SU-DHL-6 (cell line): ENCODE data around the gene VAC14.

Experiments used
- H2AFZ ChIP-seq: fragments of 200-600 bp; sonication (generic); 2 replicates; pipeline ENCODE4 v1.6.1; 2014; ENCODE audit warnings: low read depth, mild to moderate bottlenecking, moderate library complexity, mixed read lengths, antibody characterized with exemption, low read length; ENCODE audit not compliant: severe bottlenecking
- H3F3A ChIP-seq: fragments of 200-600 bp; shearing (Covaris generic); 2 replicates; pipeline ENCODE4 v1.6.0; 2016; ENCODE audit warnings: antibody characterized with exemption, mild to moderate bottlenecking; ENCODE audit not compliant: insufficient read depth
- H3K27ac ChIP-seq: fragments of 200-600 bp; sonication (generic); 2 replicates; pipeline ENCODE4 v1.5.1; 2016; ENCODE audit warnings: low read depth, mild to moderate bottlenecking, low read length, moderate library complexity, mixed read lengths
- H3K27me3 ChIP-seq: fragments of 200-600 bp; sonication (generic), shearing (Covaris generic); 2 replicates; pipeline ENCODE4 v1.6.0; 2014; ENCODE audit warnings: mild to moderate bottlenecking, low read length
- H3K36me3 ChIP-seq: fragments of 200-600 bp; sonication (generic); 2 replicates; pipeline ENCODE4 v1.6.1; 2014; ENCODE audit warnings: mild to moderate bottlenecking, low read length, mixed read lengths
- H3K4me2 ChIP-seq: fragments of 300-600, 200-600 bp; shearing (Covaris generic), sonication (generic); 2 replicates; pipeline ENCODE4 v1.6.0; 2014; ENCODE audit warnings: low read length, low read depth, mild to moderate bottlenecking; ENCODE audit not compliant: poor library complexity, severe bottlenecking
- H3K4me3 ChIP-seq: fragments of 200-600 bp; sonication (generic); 2 replicates; pipeline ENCODE4 v1.5.1; 2014; ENCODE audit warnings: antibody characterized with exemption, low read length, mild to moderate bottlenecking, mixed read lengths; ENCODE audit not compliant: insufficient read depth, poor library complexity, severe bottlenecking
- H3K79me2 ChIP-seq: fragments of 200-600 bp; sonication (generic); 2 replicates; pipeline ENCODE4 v1.6.1; 2014; ENCODE audit warnings: mild to moderate bottlenecking, low read length, moderate library complexity; ENCODE audit not compliant: insufficient read depth
- H3K9ac ChIP-seq: fragments of 200-600 bp; sonication (generic); 2 replicates; pipeline ENCODE4 v1.7.0; 2014; ENCODE audit warnings: mild to moderate bottlenecking, low read length
- H3K9me2 ChIP-seq: fragments of 200-600 bp; sonication (generic); replicated peaks from 2 replicates; pipeline ENCODE4 v1.6.1; 2014; ENCODE audit warnings: low read length; ENCODE audit not compliant: insufficient read depth
- H3K9me3 ChIP-seq: fragments of 200-600 bp; sonication (generic); 2 replicates; pipeline ENCODE4 v1.6.1; 2014; ENCODE audit warnings: low read length, mixed read lengths; ENCODE audit not compliant: insufficient read depth
- H4K20me1 ChIP-seq: fragments of 200-600 bp; sonication (generic); 2 replicates; pipeline ENCODE4 v1.6.1; 2014; ENCODE audit warnings: low read depth, mild to moderate bottlenecking, antibody characterized with exemption, low read length, moderate library complexity, mixed read lengths
- EZH2phosphoT487 ChIP-seq: fragments of 200-600 bp; sonication (generic), shearing (Covaris generic); conservative IDR thresholded peaks from 2 replicates; pipeline ENCODE4 v1.6.1; 2018; ENCODE audit warnings: mild to moderate bottlenecking, antibody characterized with exemption, low read length, moderate library complexity, mixed read lengths
- TF ChIP-seq, protein P1 (sequence below): fragments of 200-600 bp; sonication (generic); IDR thresholded peaks from one replicate; pipeline ENCODE4 v1.5.1; 2017; ENCODE audit warnings: antibody characterized with exemption, mild to moderate bottlenecking, low read length, moderate library complexity; ENCODE audit not compliant: insufficient read depth, poor library complexity, severe bottlenecking

VAC14 gene

GRCh38 chr16:70781800-70782199 lies 19.2 kb downstream of the VAC14 start:
- Histone ChIP-seq H3K27ac (no peak overlapping the region), H3K9me3 (no peaks in the 10 kb centered on the region), H3K36me3 (peaks cover 4% of the 10 kb centered on the region), H3F3A (no peaks in the 10 kb centered on the region), H3K27me3 (no peaks in the 10 kb centered on the region), H3K4me3 (no peak overlapping the region), H3K9me2 (no peaks in the 10 kb centered on the region), H4K20me1 (no peaks in the 10 kb centered on the region), H3K79me2 (no peaks in the 10 kb centered on the region), H2AFZ (no peak overlapping the region), H3K9ac (no peak overlapping the region), H3K4me2 (no peak overlapping the region)
- TF ChIP-seq, protein P1, sequence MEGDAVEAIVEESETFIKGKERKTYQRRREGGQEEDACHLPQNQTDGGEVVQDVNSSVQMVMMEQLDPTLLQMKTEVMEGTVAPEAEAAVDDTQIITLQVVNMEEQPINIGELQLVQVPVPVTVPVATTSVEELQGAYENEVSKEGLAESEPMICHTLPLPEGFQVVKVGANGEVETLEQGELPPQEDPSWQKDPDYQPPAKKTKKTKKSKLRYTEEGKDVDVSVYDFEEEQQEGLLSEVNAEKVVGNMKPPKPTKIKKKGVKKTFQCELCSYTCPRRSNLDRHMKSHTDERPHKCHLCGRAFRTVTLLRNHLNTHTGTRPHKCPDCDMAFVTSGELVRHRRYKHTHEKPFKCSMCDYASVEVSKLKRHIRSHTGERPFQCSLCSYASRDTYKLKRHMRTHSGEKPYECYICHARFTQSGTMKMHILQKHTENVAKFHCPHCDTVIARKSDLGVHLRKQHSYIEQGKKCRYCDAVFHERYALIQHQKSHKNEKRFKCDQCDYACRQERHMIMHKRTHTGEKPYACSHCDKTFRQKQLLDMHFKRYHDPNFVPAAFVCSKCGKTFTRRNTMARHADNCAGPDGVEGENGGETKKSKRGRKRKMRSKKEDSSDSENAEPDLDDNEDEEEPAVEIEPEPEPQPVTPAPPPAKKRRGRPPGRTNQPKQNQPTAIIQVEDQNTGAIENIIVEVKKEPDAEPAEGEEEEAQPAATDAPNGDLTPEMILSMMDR: no peak
- TF ChIP-seq EZH2phosphoT487: no peak

- Histone ChIP-seq H3K27ac (no peak overlapping the region), H3K4me3 (no peak overlapping the region), H3K9ac (no peak overlapping the region), H3K79me2 (no peaks in the 10 kb centered on the region), H2AFZ (no peak overlapping the region), H3K36me3 (peaks cover 4% of the 10 kb centered on the region), H4K20me1 (no peaks in the 10 kb centered on the region), H3K9me3 (no peaks in the 10 kb centered on the region), H3K4me2 (no peak overlapping the region), H3F3A (no peaks in the 10 kb centered on the region), H3K27me3 (no peaks in the 10 kb centered on the region), H3K9me2 (no peaks in the 10 kb centered on the region)
- TF ChIP-seq EZH2phosphoT487: no peak
- TF ChIP-seq, protein P1: no peak
These were observed 20.4 kb downstream of the VAC14 start for GRCh38 chr16:70780546-70780945.

DNA sequence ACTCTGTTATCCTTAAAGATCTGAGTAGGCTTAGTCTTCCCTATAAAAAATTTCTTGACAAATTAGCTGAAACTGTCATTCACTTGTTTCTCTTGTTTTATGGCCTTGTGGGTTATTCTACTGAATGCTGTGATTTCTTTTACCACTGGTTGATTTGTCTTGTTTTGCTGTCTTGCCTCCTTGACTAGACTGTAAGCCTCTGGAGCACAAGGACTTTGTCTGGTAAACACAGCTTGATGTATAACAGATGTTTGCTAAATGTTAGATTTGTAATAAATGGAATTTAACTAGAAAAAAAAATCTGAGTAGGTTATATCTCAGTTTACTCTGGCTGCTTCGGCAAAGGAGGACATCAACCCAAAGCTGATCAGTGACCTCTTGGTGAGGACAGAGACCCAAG lies 21.6 kb downstream of the VAC14 start:
- Histone ChIP-seq H3K79me2 (no peaks in the 10 kb centered on the region), H3K9me2 (no peaks in the 10 kb centered on the region), H3K4me3 (no peak overlapping the region), H4K20me1 (no peaks in the 10 kb centered on the region), H3K27ac (no peak overlapping the region), H3K27me3 (no peaks in the 10 kb centered on the region), H2AFZ (no peak overlapping the region), H3F3A (no peaks in the 10 kb centered on the region), H3K36me3 (peaks cover 4% of the 10 kb centered on the region), H3K4me2 (no peak overlapping the region), H3K9ac (no peak overlapping the region), H3K9me3 (no peaks in the 10 kb centered on the region)
- TF ChIP-seq EZH2phosphoT487: no peak
- TF ChIP-seq, protein P1: no peak
